Mesenchymal stem cell (in vitro differentiated cells and primary cell): ENCODE measurements around the gene RAPGEF1.
A peak's percentile ranks its signal among the peaks of the same experiment; 100 is the strongest.

ENCODE experiments used
- DNase-seq: peaks from one replicate; pipeline ENCODE4 v3.0.0-alpha.2; 2013
- H2AFZ ChIP-seq: one replicate; pipeline ENCODE4 v1.6.1; 2013; ENCODE audit warnings: low read depth, mild to moderate bottlenecking, control low read depth, inconsistent platforms, low read length, moderate library complexity
- H2AK5ac ChIP-seq: 2 replicates; pipeline ENCODE4 v1.6.1; 2013; ENCODE audit warnings: low read length, moderate library complexity, mild to moderate bottlenecking, inconsistent platforms; ENCODE audit not compliant: severe bottlenecking
- H2BK120ac ChIP-seq: one replicate; pipeline ENCODE4 v1.6.1; 2013; ENCODE audit warnings: low read depth, mild to moderate bottlenecking, inconsistent platforms, low read length, moderate library complexity
- H2BK12ac ChIP-seq, 2 experiments: one replicate each; pipeline ENCODE4 v1.6.1; 2013; ENCODE audit warnings: inconsistent platforms in 2 of 2, low read length in 2 of 2, mild to moderate bottlenecking in 2 of 2, moderate library complexity in 2 of 2, control low read depth in 1 of 2
- H2BK15ac ChIP-seq: one replicate; pipeline ENCODE4 v1.6.1; 2013; ENCODE audit warnings: mild to moderate bottlenecking, low read depth, inconsistent platforms; ENCODE audit not compliant: poor library complexity, severe bottlenecking
- H2BK5ac ChIP-seq: 2 replicates; pipeline ENCODE4 v1.6.1; 2013; ENCODE audit warnings: low read depth, mild to moderate bottlenecking, low read length, control low read depth, inconsistent platforms; ENCODE audit not compliant: poor library complexity, severe bottlenecking
- H3K14ac ChIP-seq, 2 experiments: one replicate each; pipeline ENCODE4 v1.6.1; 2013; ENCODE audit warnings: inconsistent platforms in 2 of 2, low read length in 2 of 2, control low read depth in 1 of 2, mild to moderate bottlenecking in 1 of 2, moderate library complexity in 1 of 2
- H3K18ac ChIP-seq, 2 experiments: one replicate each; pipeline ENCODE4 v1.6.1; 2013; ENCODE audit warnings: inconsistent platforms in 2 of 2, low read length in 2 of 2, control low read depth in 1 of 2, low read depth in 1 of 2, mild to moderate bottlenecking in 1 of 2
- H3K23ac ChIP-seq, 2 experiments: one replicate each; pipeline ENCODE4 v1.6.1; 2013; ENCODE audit warnings: inconsistent platforms in 2 of 2, low read length in 2 of 2, mild to moderate bottlenecking in 2 of 2, moderate library complexity in 2 of 2, control low read depth in 1 of 2
- H3K27ac ChIP-seq: 2 replicates; pipeline ENCODE4 v1.5.1; 2013; ENCODE audit warnings: mild to moderate bottlenecking, moderate library complexity, low read length, control low read depth, inconsistent platforms; ENCODE audit not compliant: poor library complexity, severe bottlenecking
- H3K27me3 ChIP-seq, 2 experiments: 2 replicates each; pipeline versions ENCODE4 v1.6.1 to v1.7.0; 2013; ENCODE audit warnings: low read length in 2 of 2, mild to moderate bottlenecking in 2 of 2, moderate library complexity in 2 of 2, control low read depth in 1 of 2, inconsistent platforms in 1 of 2; ENCODE audit not compliant: control insufficient read depth in 1 of 2, insufficient read depth in 1 of 2
- H3K36me3 ChIP-seq, 2 experiments: 2 replicates each; pipeline versions ENCODE4 v1.6.1 to v1.7.0; 2013; ENCODE audit warnings: low read length in 2 of 2, control low read depth in 1 of 2, inconsistent platforms in 1 of 2, low read depth in 1 of 2, mild to moderate bottlenecking in 1 of 2; ENCODE audit not compliant: insufficient read depth in 2 of 2, control insufficient read depth in 1 of 2
- H3K4ac ChIP-seq, 2 experiments: one replicate each; pipeline ENCODE4 v1.6.1; 2013; ENCODE audit warnings: inconsistent platforms in 2 of 2, low read length in 2 of 2, mild to moderate bottlenecking in 2 of 2, moderate library complexity in 2 of 2, control low read depth in 1 of 2, low read depth in 1 of 2
- H3K4me1 ChIP-seq: 2 replicates; pipeline ENCODE4 v1.6.1; 2013; ENCODE audit warnings: low read depth, low read length, control low read depth; ENCODE audit not compliant: control insufficient read depth, insufficient read depth
- H3K4me2 ChIP-seq: 2 replicates; pipeline ENCODE4 v1.6.1; 2013; ENCODE audit warnings: low read length, mild to moderate bottlenecking, inconsistent platforms; ENCODE audit not compliant: poor library complexity, severe bottlenecking
- H3K4me3 ChIP-seq, 2 experiments: 2 replicates each; pipeline versions ENCODE4 v1.5.1 to v1.7.0; 2013; ENCODE audit warnings: low read length in 2 of 2, mild to moderate bottlenecking in 2 of 2, control low read depth in 1 of 2, low read depth in 1 of 2; ENCODE audit not compliant: insufficient read depth in 1 of 2
- H3K79me1 ChIP-seq: replicated peaks from 2 replicates; pipeline ENCODE4 v1.6.1; 2013; ENCODE audit warnings: mild to moderate bottlenecking, control low read depth, low read length, inconsistent platforms; ENCODE audit not compliant: poor library complexity, severe bottlenecking
- H3K9ac ChIP-seq: 2 replicates; pipeline ENCODE4 v1.7.0; 2013; ENCODE audit warnings: mild to moderate bottlenecking, low read length, moderate library complexity
- H3K9me3 ChIP-seq: 2 replicates; pipeline ENCODE4 v1.7.0; 2013; ENCODE audit warnings: mild to moderate bottlenecking, low read length; ENCODE audit not compliant: control insufficient read depth
- H4K8ac ChIP-seq: one replicate; pipeline ENCODE4 v1.6.1; 2013; ENCODE audit warnings: inconsistent platforms, mild to moderate bottlenecking, low read length, moderate library complexity
- H4K91ac ChIP-seq: one replicate; pipeline ENCODE4 v1.6.1; 2013; ENCODE audit warnings: mild to moderate bottlenecking, low read length, inconsistent platforms
- WGBS: methylation state at CpG from one replicate; pipeline ENCODE4 v1.1.7; 2013; ENCODE audit warnings: mixed read lengths; 5-methylcytosine and 5-hydroxymethylcytosine counted together

RAPGEF1 gene

DNA sequence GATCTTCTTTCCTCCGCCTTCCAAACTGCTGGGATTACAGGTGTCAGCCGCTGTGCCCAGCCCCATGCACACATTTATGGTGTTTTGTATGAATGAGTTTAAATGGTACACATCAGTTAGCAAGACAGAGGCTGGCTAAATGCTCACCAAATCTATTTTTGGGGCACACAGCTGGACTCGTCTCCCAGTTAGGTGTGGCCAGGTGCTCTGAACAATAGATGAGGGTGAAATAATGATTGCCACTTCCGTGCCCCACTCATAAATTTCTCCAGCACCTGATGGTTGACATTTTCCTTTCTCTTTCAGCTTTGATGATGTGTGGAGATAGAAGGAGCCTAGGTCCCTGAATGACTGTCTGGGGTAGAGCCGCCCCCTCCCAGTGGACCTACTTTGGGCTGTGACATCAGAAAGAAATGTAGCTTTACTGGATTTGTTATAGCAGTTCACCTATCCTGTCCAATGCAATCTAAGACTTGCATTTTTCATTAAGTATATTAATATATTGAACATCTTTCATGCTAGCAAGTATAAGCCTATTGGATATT, 8.6 kb upstream of the RAPGEF1 start:
- Histone ChIP-seq H2BK5ac (no peak overlapping the region), H3K14ac (no peak overlapping the region), H3K4ac (no peak overlapping the region), H3K27me3 (peaks cover 0 to 18% of the 10 kb centered on the region in 2 experiments), H3K36me3 (no peaks in the 10 kb centered on the region), H3K4me3 (no peak overlapping the region), H3K9me3 (no peaks in the 10 kb centered on the region), H4K8ac (no peak overlapping the region), H2AFZ (no peak overlapping the region), H3K79me1 (no peaks in the 10 kb centered on the region), H3K27ac (no peak overlapping the region), H2AK5ac (no peak overlapping the region), H3K9ac (no peak overlapping the region), H3K23ac (no peak overlapping the region), H3K18ac (no peak overlapping the region), H4K91ac (no peak overlapping the region), H2BK120ac (no peak overlapping the region), H2BK12ac (no peak overlapping the region), H3K4me1 (no peaks in the 10 kb centered on the region), H3K4me2 (no peak overlapping the region), H2BK15ac (no peak overlapping the region)
- WGBS: 75% methylated on average over 3 of the region's 5 CpGs
- no peak for DNase-seq

DNA sequence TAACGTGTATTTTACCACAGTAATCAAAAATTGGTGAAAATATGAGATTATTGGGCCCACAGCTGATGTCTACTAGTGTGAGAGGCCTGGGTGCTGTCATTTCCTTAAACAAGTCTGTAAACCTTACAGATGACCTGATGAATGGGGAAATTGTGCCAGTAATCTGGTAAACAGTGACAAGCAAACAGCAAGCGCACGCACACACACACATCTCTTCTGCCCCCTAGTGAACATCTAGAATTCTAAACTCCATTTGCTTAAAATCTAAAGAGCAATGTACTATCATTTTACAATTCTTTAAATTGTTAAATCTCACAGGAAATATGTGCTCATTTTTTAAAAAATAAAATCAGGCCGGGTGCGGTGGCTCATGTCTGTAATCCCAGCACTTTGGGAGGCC, 7.5 kb upstream of the RAPGEF1 start:
- Histone ChIP-seq H2BK12ac (no peak overlapping the region), H3K4me2 (no peak overlapping the region), H3K4me3 (no peak overlapping the region), H3K23ac (no peak overlapping the region), H3K36me3 (no peaks in the 10 kb centered on the region), H2AK5ac (no peak overlapping the region), H3K18ac (no peak overlapping the region), H2BK15ac (no peak overlapping the region), H4K91ac (no peak overlapping the region), H2BK120ac (no peak overlapping the region), H3K4ac (no peak overlapping the region), H3K27ac (no peak overlapping the region), H3K27me3 (peaks cover 0 to 18% of the 10 kb centered on the region in 2 experiments), H3K14ac (no peak overlapping the region), H2BK5ac (no peak overlapping the region), H3K9ac (no peak overlapping the region), H3K79me1 (no peaks in the 10 kb centered on the region), H3K4me1 (no peaks in the 10 kb centered on the region), H2AFZ (no peak overlapping the region), H4K8ac (no peak overlapping the region), H3K9me3 (no peaks in the 10 kb centered on the region)
- peak; percentile 81 for DNase-seq
- WGBS: 56% methylated on average over 5 of the region's 5 CpGs

GRCh38 chr9:131745610-131746009, 5.7 kb upstream of the RAPGEF1 start:
- Histone ChIP-seq H3K9ac (no peak overlapping the region), H3K36me3 (no peaks in the 10 kb centered on the region), H3K4ac (no peak overlapping the region), H3K14ac (no peak overlapping the region), H2BK12ac (no peak overlapping the region), H3K9me3 (no peaks in the 10 kb centered on the region), H3K27ac (no peak overlapping the region), H3K27me3 (peaks cover 0 to 8% of the 10 kb centered on the region in 2 experiments), H2AFZ (no peak overlapping the region), H2AK5ac (no peak overlapping the region), H2BK5ac (no peak overlapping the region), H2BK120ac (no peak overlapping the region), H3K18ac (no peak overlapping the region), H3K23ac (no peak overlapping the region), H3K4me2 (no peak overlapping the region), H4K91ac (no peak overlapping the region), H2BK15ac (no peak overlapping the region), H4K8ac (no peak overlapping the region), H3K79me1 (no peaks in the 10 kb centered on the region), H3K4me3 (no peak overlapping the region), H3K4me1 (no peaks in the 10 kb centered on the region)
- DNase-seq: no peak
- 93% methylated on average over 2 of the region's 2 CpGs for WGBS

GRCh38 chr9:131744720-131745201, 4.9 kb upstream of the RAPGEF1 start:
- H3K14ac ChIP-seq: no peak overlapping the region
- no peak overlapping the region for H2BK120ac ChIP-seq
- no peaks in the 10 kb centered on the region for H3K79me1 ChIP-seq
- no peak overlapping the region for H3K4me2 ChIP-seq
- 91% methylated on average over 8 of the region's 8 CpGs for WGBS
- H3K4me3 ChIP-seq: no peak overlapping the region
- no peak overlapping the region for H2AFZ ChIP-seq
- no peaks in the 10 kb centered on the region for H3K36me3 ChIP-seq
- DNase-seq: no peak
- H3K18ac ChIP-seq: no peak overlapping the region
- no peak overlapping the region for H2BK15ac ChIP-seq
- H2AK5ac ChIP-seq: no peak overlapping the region
- no peak overlapping the region for H2BK5ac ChIP-seq
- H3K9ac ChIP-seq: no peak overlapping the region
- H4K8ac ChIP-seq: no peak overlapping the region
- no peaks in the 10 kb centered on the region for H3K9me3 ChIP-seq
- H3K4me1 ChIP-seq: peaks cover 2% of the 10 kb centered on the region
- H2BK12ac ChIP-seq: no peak overlapping the region
- no peaks in the 10 kb centered on the region for H3K27me3 ChIP-seq
- no peak overlapping the region for H3K23ac ChIP-seq
- no peak overlapping the region for H3K4ac ChIP-seq
- H3K27ac ChIP-seq: no peak overlapping the region
- no peak overlapping the region for H4K91ac ChIP-seq
